ENCODE results near the gene DHX8. TPM values are rescaled to one million over a fixed set of nuclear protein-coding genes. Genes with fewer than 3 reads are reported as not detected.
"Not testable (repeated sequence)": the region's sequence is repeated elsewhere in the genome, so short reads cannot be mapped to it uniquely, and the experiment has no call there.

The DHX8 gene
- total RNA-seq, 3 donors from 2014 or later, result 41.0 to 54.7 (median 46.9) TPM

- Histone ChIP-seq H3K9me3 (no peaks in the 10 kb centered on the region), H3K4me3 (no peak overlapping the region), H3K36me3 (ENCODE audit: low read depth) (peaks cover 4% of the 10 kb centered on the region), H3K4me1 (ENCODE audit: low read depth) (peaks cover 28% of the 10 kb centered on the region)
- intact Hi-C loops (cut with DNase I, micrococcal nuclease), result loop anchor here (2.0 kb wide), 2 partner anchors 88 to 90 kb away; no protein-coding TSS in a partner anchor
- no peak for ATAC-seq
- TF ChIP-seq CTCF (IDR thresholded peaks at IDR 0.05), result no peak
- DNase-seq, result no peak
Measured at GRCh38 chr17:43482103-43483012, 1.4 kb upstream of the DHX8 start.

GRCh38 chr17:43490621-43491020 is 6.8 kb downstream of the DHX8 start:
- no peak for ATAC-seq
- TF ChIP-seq CTCF (IDR thresholded peaks at IDR 0.05), result no peak
- H3K4me3 ChIP-seq, result no peak overlapping the region
- H3K4me1 ChIP-seq (ENCODE audit: low read depth), result peaks cover 6% of the 10 kb centered on the region
- no peak for DNase-seq
- intact Hi-C loops (cut with DNase I, micrococcal nuclease), result no loop called here
- H3K9me3 ChIP-seq, result no peaks in the 10 kb centered on the region
- peaks cover 16% of the 10 kb centered on the region for H3K36me3 ChIP-seq (ENCODE audit: low read depth)

- ATAC-seq; intact Hi-C loops (cut with DNase I, micrococcal nuclease); DNase-seq: not testable (repeated sequence)
Measured at GRCh38 chr17:43509440-43509839, 25.7 kb downstream of the DHX8 start.

GRCh38 chr17:43511199-43511598 is 27.4 kb downstream of the DHX8 start:
- ATAC-seq; intact Hi-C loops (cut with DNase I, micrococcal nuclease); H3K36me3 ChIP-seq (ENCODE audit: low read depth); H3K4me1 ChIP-seq (ENCODE audit: low read depth); H3K9me3 ChIP-seq; H3K4me3 ChIP-seq; DNase-seq: not testable (repeated sequence)

More at GRCh38 chr17:43509440-43509839, 25.7 kb downstream of the DHX8 start:
- not testable (repeated sequence) for H3K36me3 ChIP-seq (ENCODE audit: low read depth); H3K4me1 ChIP-seq (ENCODE audit: low read depth); H3K4me3 ChIP-seq; H3K9me3 ChIP-seq

- H3K4me3 ChIP-seq, result no peak overlapping the region
- no peak for ATAC-seq
- peaks cover 2% of the 10 kb centered on the region for H3K36me3 ChIP-seq (ENCODE audit: low read depth)
- DNase-seq, result no peak
- no peaks in the 10 kb centered on the region for H3K9me3 ChIP-seq
- intact Hi-C loops (cut with DNase I, micrococcal nuclease), result no loop called here
- TF ChIP-seq CTCF (IDR thresholded peaks at IDR 0.05), result no peak
- no peaks in the 10 kb centered on the region for H3K4me1 ChIP-seq (ENCODE audit: low read depth)
Measured at GRCh38 chr17:43515656-43516055, 31.9 kb downstream of the DHX8 start.

- intact Hi-C loops (cut with DNase I, micrococcal nuclease), result no loop called here
- H3K36me3 ChIP-seq (ENCODE audit: low read depth), result peaks cover 2% of the 10 kb centered on the region
- no peaks in the 10 kb centered on the region for H3K9me3 ChIP-seq
- H3K4me1 ChIP-seq (ENCODE audit: low read depth), result no peaks in the 10 kb centered on the region
- H3K4me3 ChIP-seq, result no peak overlapping the region
- ATAC-seq (no peak), DNase-seq (no peak)
- TF ChIP-seq CTCF (IDR thresholded peaks at IDR 0.05), result no peak
Measured at GRCh38 chr17:43517161-43517560, 33.4 kb downstream of the DHX8 start.
